GM10847 (cell line): ENCODE data around the gene SYDE2.

Experiments used
- POLR2A ChIP-seq: IDR thresholded peaks from 2 replicates; pipeline ENCODE4 v1.6.1; 2011; ENCODE audit not compliant: insufficient read length; ENCODE audit errors: extremely low read depth

Gene SYDE2

GRCh38 chr1:85115933-85116332 lies 84.9 kb downstream of the SYDE2 start:
- TF ChIP-seq POLR2A: no peak

- no peak for TF ChIP-seq POLR2A
These were observed 89.1 kb downstream of the SYDE2 start for GRCh38 chr1:85111695-85112094.

GRCh38 chr1:85109475-85109874 lies 91.3 kb downstream of the SYDE2 start:
- TF ChIP-seq POLR2A: no peak
